CD4-positive, alpha-beta T cell treated with Interleukin-21 for 1 hour (primary cell): ENCODE data around the gene NMB.
"Not testable (repeated sequence)": the region's sequence is repeated elsewhere in the genome, so short reads cannot be mapped to it uniquely, and the experiment has no call there.

ENCODE experiments used
- DNase-seq: peaks from one replicate; pipeline ENCODE4 v3.0.0-alpha.2; 2020

Gene NMB, protein sequence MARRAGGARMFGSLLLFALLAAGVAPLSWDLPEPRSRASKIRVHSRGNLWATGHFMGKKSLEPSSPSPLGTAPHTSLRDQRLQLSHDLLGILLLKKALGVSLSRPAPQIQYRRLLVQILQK

DNA sequence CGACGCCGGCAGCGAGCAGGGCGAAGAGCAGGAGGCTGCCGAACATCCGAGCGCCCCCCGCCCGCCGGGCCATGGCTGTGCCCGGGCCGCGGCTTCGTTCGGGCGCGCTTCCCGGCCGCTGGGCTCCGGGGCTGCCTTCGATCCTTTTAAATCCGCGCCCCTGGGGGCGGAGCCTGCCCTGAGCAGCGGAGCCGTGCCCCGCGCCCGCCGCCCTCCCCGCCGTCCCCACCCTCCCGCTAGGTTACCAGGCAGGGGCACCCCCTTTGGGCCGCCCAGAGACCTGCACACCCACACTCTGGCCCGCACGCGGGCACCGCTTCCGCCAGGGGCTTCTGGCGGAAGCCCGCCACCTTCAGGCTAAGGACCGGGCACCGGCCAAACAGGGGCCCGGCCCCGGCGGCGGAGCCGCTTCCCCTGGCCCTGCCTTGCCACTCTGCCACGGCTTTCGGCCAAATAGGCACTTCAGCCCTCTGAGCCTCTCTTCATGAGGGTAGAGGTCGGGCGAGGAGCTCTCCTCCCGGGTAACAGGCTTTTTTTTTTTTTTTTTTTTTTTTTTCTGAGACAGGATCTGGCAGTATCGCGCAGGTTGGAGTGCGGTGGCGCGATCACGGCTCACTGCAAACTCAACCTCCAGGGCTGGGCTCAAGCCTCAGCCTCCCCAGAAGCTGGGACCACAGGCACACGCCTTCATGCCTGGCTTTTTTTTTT is at the start of gene NMB:
TSS of gene NMB (minus strand) at position 120 of the 708 bp plus-strand sequence. CDS start at position 73, 47 bp downstream.
- DNase-seq, result peak; percentile 90

DNA sequence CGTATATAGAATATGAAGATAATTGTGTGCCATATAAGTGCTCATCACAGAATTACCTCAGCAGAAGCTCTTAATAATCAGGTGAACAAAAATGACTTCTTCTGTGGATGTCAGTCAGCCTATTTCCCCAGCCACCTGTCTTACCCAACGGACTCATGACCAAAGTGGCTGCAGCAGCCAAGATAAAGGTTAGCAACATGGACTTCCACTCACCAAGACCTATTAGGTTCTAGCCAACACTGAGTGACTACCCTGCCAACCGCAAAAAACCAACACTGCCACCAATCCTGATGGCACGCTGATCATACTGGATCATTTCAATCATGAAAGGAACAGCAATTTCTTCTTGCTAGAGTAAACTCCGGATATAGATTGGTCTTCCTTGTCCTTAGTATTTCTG is 45.8 kb upstream of the NMB start:
- DNase-seq, result no peak

DNA sequence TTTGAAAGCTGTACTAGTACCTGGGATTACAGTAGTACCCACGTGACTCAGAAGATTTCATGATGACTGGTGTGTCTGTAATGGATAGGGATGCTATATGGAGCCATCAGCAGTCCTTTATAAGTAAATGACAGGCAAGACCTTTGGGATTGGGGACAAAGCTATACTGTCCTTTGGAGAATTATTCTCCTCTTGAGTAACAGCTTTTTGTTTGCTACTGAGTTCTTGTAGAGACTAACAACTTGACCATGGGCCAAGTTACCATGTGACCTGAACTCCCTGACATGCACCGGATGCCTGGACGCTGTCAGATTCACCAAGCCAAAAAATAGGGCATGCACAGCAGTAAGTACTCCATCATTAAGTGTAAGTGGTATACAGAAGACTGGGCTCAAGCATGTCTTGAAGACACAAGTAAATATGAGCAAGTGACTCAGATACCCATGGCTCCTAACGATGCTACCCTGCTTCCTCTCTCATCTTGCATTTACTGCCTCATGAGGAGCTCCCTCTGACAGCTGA is 45.0 kb upstream of the NMB start:
- no peak for DNase-seq

DNA sequence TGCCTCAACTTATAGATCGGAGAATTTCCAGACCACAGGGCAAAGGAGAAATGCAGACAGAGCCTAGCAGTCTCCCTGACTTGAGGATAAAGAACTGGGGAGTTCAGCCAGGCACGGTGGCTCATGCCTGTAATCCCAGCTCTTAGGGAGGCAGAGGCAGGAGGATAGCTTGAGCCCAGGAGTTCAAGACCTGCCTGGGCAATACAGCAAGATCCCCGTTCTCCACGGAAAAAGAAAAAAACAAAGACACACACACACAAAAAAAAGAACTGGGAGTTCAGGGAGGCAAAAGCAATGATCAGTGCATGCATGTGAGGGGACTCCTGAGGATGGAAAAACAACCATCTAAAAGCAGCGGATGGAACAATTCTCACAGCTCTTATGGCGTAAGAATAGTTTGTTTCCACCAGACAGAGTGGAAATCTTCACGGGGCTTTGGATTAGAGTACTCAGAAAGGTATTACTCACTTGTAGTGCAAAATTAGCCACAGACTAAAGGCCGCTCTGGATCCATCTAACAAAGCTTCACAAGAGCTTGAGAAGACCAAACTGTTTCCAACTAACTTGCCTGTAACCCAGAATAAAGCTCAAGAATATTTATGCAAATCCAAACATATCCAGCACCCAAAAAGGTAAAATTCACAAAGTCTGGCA is 41.7 kb upstream of the NMB start:
- DNase-seq, result no peak

DNA sequence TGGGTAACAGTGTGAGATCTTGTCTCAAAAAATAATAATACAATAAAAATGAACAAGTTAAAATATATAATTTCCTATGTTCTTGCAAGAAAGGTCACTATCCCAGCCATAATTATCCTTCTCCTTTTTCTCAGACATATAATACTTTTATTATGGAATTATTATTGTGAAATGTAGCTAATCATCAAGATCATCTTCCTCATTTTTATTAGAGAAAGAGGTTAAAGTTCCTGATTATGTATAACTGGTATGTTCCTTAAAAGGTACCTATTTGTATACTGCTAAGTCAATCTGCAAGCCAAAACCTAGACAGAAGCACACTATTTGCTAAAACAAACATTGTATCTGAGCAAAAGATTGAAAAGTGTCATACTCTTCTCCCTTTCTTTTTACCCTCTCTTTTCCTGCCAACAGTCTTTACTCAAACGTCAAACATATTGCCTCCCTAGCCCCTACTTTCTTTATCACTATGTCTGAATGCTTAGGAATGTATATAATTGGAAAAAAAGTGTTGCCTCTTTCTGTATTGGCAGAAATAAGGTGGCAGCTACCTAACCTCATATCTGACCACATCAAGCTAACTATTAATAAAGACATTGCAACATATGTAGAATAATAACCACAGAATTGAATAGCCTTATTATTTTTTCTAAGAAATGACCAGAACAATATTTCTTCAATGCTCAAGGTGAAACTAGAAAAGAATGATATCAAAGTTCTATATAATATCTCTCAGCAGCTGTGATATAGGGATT is 39.4 kb upstream of the NMB start:
- DNase-seq, result no peak

DNA sequence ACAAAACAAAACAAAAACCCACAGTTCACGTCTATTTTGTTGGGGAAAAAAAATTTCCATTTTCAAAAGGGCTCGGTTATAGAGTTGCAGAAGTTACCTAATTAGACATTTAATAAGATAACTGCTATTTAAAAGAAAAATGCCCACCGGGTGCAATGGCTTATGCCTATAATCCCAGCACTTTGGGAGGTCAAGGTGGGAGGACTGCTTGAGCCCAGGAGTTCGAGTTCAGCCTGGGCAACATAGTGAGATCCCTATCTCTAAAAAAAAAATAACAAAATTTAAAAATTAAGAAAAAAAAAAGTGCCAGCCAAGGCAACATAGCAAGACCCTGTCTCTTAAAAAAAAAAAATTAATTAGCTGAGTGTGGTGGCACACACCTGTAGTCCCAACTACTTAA is 38.8 kb upstream of the NMB start:
- DNase-seq, result no peak

DNA sequence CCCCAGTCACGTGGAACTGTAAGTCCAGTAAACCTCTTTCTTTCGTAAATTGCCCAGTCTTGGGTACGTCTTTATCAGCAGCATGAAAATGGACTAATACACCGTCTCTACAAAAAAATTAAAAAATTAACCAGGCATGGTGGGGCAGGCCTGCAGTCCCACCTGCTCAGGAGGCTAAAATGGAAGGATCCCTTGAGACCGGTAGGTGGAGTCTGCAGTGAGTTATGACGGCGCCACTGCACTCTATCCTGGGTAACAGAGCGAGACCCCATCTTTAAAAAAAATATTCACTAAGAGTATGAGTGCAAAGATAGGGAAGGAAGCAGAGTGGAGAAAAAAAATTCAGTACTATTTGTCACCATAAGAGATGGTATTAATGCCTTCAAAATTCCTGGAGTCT is 32.3 kb upstream of the NMB start:
- no peak for DNase-seq

DNA sequence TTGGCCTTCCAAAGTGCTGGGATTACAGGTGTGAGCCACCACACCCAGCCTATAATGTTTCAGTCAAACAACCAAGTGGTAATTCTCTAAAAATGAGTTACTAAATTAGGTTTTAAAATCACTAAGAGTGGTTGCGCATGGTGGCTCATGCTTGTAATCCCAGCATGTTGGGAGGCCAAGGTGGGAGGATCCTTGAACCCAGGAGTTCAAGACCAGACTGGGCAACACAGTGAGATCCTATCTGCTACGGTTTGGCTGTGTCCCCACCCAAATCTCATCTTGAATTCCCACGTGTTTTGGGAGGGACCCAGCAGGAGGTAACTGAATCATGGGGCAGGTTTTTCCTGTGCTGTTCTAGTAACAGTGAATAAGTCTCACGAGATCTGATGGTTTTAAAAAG is 31.9 kb upstream of the NMB start:
- DNase-seq, result no peak

DNA sequence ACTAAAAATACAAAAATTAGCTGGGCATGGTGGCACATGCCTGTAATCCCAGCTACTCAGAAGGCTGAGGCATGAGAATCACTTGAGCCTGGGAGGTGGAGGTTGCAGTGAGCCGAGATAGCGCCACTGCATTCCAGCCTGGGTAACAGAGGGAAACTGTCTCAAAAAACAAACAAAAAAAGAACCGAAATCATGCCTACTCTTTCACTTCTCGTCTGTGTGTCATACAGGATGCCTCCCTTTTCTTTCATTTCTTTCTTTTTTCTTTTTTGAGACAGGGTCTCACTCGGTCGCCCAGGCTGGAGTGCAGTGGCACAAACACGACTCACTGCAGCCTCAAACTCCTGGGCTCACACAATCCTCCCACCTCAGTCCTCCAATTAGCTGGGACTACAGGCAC is 28.4 kb upstream of the NMB start:
- not testable (repeated sequence) for DNase-seq

DNA sequence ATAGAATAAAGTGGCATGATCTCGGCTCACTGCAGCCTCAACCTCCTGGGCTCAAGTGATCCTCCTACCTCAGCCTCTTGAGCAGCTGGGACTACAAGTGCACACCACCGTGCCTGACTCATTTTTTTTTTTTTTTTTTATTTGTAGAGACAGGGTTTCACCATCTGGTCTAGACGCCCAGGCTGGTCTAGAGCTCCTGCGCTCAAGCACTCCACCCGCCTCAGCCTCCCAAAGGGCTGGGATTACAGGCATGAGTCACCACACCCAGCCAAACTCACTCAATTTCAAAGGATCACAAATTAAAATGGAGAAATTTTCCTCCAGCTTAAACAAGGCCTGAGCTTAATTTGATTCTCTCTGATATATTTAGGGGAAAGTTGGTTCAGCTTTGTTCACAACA is 27.3 kb upstream of the NMB start:
- DNase-seq, result no peak

DNA sequence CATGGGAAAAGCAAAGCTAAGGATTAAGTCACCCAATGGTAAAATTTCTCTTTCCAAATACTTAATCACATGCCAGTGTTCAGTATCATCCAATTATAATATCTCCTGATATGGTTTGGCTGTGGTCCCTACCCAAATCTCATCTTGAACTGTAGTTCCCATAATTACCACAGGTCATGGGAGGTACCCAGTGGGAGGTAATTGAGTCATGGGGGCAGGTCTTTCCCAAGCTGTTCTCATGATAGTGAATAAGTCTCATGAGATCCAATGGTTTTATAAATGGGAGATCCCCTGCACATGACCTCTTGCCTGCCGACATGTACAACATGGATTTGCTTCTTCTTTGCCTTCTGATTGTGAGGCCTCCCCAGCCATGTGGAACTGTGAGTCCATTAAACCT is 26.1 kb upstream of the NMB start:
- no peak for DNase-seq

DNA sequence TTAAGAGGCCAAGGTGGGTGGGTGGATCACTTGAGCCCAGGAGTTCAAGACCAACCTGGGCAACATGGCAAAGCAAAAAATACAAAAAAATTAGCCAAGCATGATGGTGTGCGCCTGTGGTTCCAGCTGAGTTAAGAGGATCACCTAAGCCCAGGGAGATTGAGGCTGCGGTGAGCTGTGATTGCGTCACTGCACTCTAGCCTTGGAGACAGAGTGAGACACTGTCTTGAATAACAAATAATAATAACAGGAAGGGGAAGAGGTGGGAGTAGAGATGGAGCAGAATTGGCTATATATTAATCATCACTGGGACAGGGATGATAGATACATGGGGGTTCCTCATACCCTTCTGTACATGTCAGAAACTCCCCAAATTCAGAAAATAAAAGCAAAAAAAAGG is 23.8 kb upstream of the NMB start:
- DNase-seq, result peak; percentile 49

DNA sequence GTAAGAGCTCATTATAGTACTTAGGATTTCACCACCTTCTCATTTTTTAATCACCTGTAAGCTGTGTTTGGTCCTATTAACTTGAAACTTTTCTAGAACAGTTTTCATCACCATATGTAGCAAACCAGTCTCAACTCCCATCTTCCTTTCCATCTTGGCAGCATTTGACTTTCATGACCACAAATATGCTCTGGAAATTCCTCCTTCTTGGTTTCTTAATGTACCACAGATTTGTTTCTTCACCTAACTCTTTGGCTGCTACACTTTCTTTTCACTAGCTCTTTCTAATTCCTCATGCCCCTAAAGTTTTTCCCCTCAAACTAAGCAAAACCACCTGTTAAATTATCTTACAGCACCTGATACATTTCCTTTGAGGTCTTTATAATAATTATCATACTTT is 13.2 kb upstream of the NMB start:
- no peak for DNase-seq

DNA sequence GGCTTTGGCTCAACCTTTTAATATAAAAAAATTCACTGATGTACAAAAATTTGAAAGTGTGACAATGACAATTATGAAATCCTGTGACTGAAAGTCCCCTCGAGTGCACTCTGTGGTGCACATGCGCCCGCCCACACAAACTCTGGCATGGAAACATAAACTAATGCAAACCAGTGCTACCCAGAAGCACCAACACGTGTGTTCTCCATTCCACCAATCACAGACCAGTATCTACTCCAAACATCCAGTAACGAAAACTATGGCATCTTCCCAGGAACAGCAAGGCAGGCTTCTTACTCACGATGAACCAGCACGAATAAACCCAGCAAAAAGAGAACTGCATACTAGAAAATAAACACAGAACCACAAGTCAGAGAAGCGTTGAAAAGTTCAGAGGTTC is 11.7 kb upstream of the NMB start:
- no peak for DNase-seq

DNA sequence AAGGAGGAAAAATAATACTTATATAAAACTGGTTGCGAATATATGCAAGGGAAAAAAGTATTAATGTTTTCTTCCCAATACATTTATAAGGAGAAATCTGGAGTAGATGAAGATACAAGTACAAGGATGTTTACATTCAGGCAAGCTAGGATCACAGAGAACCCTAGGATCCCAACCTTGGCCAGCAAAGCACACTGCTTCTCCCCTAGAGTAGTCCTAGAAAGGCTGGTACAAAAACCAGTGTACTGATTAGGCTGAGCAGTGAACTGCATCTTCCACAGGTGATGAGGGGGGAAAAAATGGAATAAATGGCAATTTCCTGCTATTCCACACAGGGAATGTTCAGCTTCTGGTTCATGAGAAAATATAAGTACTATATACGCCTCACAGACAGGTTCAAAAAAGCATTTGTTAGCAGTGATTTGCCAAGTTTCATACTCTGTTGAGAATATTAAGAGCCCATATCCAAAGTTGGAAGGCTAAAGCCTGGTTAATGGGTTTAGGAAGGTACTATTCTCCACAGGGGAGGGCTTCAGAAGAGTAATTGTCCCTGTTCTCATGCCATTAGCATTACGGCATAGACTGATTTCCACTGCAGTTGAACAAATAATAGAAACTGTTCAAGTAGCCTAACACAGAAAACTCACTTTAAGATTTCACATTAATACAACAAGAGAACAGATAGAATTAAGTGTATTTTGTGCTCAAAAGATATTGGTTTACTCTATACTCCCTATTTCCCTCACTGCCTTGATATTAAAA is 10.4 kb upstream of the NMB start:
- DNase-seq, result no peak

DNA sequence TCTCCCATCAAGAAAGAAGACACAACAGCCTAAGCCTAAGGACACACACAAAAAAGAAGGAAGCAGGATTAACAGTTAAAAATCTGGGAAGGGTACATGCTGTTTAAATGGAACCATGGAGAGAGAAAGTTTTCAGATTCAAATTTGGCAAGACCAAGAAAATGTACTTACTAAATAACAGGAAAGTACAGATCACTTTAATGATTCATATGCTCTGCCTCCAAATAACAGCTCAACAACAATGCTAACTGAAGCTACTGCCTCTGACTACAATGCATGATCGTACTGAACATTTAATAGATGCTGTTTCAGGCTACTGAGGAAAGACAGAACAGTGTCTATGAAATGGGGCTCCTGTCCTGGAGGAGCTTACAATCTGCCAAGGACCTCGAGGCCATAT is 8.4 kb upstream of the NMB start:
- no peak for DNase-seq

DNA sequence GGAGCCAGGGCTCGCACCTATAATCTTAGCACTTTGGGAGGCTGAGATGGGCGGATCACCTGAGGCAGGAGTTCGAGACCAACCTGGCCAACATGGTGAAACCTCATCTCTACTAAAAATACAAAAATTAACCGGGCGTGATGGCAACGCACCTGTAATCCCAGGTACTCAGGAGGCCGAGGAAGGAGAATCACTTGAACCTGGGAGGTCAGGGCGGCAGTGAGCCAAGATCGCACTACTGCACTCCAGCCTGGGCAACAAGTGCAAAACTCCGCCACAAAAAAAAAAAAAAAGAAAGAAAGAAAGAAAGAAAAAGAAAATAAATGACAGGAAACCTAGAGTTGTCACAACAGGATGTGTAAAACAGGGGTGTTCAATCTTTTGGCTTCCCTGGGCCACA is 3.0 kb upstream of the NMB start:
- no peak for DNase-seq

DNA sequence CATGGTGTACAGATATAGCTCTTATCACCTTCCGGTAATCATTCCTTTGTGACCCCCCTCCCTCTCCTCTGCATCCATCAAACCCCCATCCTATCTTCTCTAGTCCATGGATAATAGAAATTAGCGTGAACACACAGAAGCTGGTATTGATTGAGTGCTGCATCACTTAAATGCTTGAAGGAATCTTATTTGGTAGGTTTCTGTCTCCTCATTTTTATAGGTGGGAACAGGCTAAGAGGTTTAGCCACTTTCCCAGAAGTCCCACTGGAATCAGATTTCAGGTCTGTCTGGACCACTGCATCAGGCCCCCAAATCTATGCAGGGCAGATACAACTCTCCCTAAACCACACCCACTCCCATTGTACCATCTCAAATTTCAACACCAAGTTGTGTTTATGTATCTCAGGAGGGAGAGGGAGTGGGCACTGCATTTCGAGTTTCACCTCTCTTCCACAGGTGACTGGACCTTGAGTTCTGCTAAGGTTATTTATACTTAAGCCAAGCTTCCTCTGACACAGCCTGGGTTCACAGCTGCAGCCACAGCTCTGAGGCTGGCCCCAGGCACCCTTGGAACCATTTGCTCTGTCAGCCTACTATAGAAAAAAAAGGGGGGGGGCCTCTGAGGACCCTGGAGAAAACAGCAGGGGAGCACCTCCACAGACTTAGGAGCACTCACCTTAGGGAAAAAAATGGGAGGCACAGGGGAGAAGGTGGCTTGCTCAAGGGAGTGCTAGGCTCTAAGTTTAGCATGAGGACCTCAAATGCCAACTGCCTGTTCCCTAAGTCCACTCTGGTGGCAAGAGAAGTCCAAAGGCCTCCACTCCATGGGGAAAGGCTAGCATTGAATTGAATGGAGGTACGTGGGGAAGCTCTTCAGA is 2.1 kb upstream of the NMB start:
- DNase-seq, result no peak

DNA sequence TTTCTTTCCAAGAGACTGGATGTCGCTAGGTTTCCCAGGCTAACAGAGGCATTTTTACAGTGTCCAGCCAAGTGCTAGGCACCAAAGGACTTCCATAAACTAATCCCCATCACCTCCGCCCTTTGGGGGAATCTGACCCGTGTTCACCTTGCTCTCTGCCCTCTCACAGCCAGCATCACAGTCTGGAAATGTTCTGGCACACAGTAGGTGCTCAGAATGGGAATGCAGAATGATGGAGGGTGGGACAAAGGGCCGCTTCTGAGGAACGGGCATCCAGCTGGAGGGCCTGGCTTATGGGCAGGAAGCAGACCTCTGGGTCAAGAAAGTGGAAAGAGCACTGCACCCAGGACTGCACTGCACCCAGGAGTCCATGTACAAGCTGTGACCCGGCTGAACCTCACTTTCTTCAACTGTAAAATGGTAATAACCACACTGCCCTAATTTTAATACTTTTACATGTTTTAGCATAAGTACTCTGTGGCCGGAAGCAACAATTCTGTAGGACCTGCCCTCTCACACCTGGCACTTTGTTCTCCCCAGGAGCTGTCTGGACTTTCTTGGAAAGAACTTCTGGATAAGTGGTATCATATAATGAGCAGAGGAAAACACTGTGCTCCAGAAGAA is 901 bp upstream of the NMB start:
- DNase-seq, result no peak

DNA sequence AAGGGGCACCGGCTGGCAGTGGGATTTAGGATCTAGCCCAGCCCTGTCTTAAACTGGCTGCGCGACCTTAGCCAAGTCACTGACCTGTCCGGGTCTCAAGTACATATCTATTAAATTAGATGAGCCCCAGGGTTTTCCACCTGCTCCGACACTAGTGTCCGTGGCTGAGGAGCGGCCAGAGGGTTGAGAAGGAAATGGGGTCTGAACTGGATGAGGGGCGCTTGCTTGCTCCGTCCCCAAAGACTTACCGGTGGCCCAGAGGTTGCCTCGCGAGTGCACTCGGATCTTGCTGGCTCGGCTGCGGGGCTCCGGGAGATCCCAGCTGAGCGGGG is 285 bp downstream of the NMB start:
- DNase-seq, result no peak

DNA sequence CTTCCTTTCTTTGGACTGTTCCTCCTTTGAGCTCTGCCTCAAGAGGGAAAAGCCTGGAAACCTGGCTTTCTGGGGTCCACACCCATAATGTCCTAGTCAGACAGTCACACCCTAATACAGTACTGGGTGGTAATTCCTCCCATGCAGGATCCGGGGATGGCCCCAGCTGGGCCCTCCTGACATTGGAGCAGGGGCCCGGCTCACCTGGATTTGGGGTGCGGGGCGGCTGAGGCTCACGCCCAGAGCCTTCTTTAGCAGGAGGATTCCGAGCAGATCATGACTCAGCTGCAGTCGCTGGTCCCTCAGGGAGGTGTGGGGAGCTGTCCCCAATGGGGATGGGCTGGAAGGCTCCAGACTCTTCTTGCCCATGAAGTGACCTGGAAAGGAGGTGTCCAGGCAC is 1.0 kb downstream of the NMB start:
- DNase-seq, result no peak
